ENCODE data around the gene NANOS1. TPM values are rescaled to one million over a fixed set of nuclear protein-coding genes. Genes with fewer than 3 reads are reported as not detected.

The NANOS1 gene
- total RNA-seq, 3 donors from 2014 or later (not counting 1 experiment from before 2014, with no cell fraction given): 0.09 TPM; not detected in 2

DNA sequence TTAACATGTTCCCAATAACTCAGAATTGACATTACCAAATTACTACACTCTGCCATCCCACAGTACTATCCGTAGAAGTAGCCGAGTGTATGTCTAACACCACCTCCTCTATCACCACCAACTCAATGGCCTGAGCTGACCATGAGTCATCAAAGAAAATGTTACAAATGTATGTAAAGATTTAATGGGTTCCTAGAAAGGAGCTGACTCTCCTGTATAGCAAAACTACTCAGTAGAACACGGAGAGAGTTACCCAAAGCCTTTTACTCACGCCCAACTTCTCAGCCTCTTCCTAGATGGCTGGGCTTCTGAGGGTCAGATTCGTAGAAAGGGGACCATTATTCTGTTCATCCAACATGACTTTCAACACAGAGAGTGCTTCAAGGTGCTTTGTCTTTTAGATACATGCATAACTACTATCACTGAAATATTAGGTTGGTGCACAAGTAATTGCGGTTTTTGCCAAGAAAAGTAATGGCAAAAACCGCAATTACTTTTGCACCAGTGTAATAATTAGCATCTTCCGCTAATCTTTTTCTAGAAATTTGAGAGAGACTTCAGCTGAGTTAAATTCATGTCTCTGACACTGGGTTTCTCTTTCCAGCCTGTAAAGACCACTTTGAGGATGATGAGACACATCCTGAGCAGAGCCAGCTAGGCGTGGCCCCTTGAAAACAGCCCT is 24.0 kb upstream of the NANOS1 start:
- H3K4me1 ChIP-seq (ENCODE audit: control insufficient read depth, insufficient read depth, low read length): no peaks in the 10 kb centered on the region
- intact Hi-C loops (cut with micrococcal nuclease): no loop called here
- 87% methylated on average over 8 of the region's 9 CpGs for WGBS (ENCODE audit: insufficient coverage)

GRCh38 chr10:119006451-119007210 is 22.9 kb upstream of the NANOS1 start:
- ATAC-seq: no peak
- H3K4me3 Mint-ChIP-seq: no peak overlapping the region

More for the DNA sequence above, 24.0 kb upstream of the NANOS1 start:
- Mint-ChIP-seq H3K27me3 (ENCODE audit: low read depth in 2 of 2) (peaks cover 15 to 17% of the 10 kb centered on the region in 2 donors), H3K4me3 (no peak overlapping the region), H3K27ac (no peak overlapping the region), H3K36me3 (no peaks in the 10 kb centered on the region), H3K4me1 (no peaks in the 10 kb centered on the region), H3K9me3 (no peaks in the 10 kb centered on the region)
- DNase-seq: no peak
- no peak for TF ChIP-seq CTCF (IDR thresholded peaks at IDR 0.05)
- Histone ChIP-seq H3K27me3 (ENCODE audit: control insufficient read depth, insufficient read depth, low read length) (peaks cover 2% of the 10 kb centered on the region), H3K36me3 (ENCODE audit: control insufficient read depth, insufficient read depth, low read length) (no peaks in the 10 kb centered on the region), H3K27ac (ENCODE audit: low read length) (no peak overlapping the region), H3K9me3 (ENCODE audit: control insufficient read depth, insufficient read depth, low read length) (no peaks in the 10 kb centered on the region), H3K4me3 (ENCODE audit: low read length) (no peak overlapping the region)
- ATAC-seq: no peak

GRCh38 chr10:119007211-119007574 is 22.3 kb upstream of the NANOS1 start:
- no peaks in the 10 kb centered on the region for H3K4me1 Mint-ChIP-seq
- H3K9me3 ChIP-seq (ENCODE audit: control insufficient read depth, insufficient read depth, low read length): no peaks in the 10 kb centered on the region
- DNase-seq: no peak
- H3K36me3 ChIP-seq (ENCODE audit: control insufficient read depth, insufficient read depth, low read length): no peaks in the 10 kb centered on the region
- peaks cover 2% of the 10 kb centered on the region for H3K27me3 ChIP-seq (ENCODE audit: control insufficient read depth, insufficient read depth, low read length)
- H3K27me3 Mint-ChIP-seq (ENCODE audit: low read depth in 2 of 2): peaks cover 10 to 15% of the 10 kb centered on the region in 2 donors
- no peak overlapping the region for H3K4me3 Mint-ChIP-seq
- no peak overlapping the region for H3K4me3 ChIP-seq (ENCODE audit: low read length)
- no peak for TF ChIP-seq CTCF (IDR thresholded peaks at IDR 0.05)
- no peak overlapping the region for H3K27ac Mint-ChIP-seq
- no peaks in the 10 kb centered on the region for H3K36me3 Mint-ChIP-seq
- no peaks in the 10 kb centered on the region for H3K4me1 ChIP-seq (ENCODE audit: control insufficient read depth, insufficient read depth, low read length)
- no peaks in the 10 kb centered on the region for H3K9me3 Mint-ChIP-seq
- intact Hi-C loops (cut with micrococcal nuclease): no loop called here
- WGBS (ENCODE audit: insufficient coverage): 94% methylated on average over 2 of the region's 4 CpGs
- ATAC-seq: no peak
- H3K27ac ChIP-seq (ENCODE audit: low read length): no peak overlapping the region

More at GRCh38 chr10:119006451-119007210, 22.9 kb upstream of the NANOS1 start:
- peaks cover 2% of the 10 kb centered on the region for H3K27me3 ChIP-seq (ENCODE audit: control insufficient read depth, insufficient read depth, low read length)
- no peak for TF ChIP-seq CTCF (IDR thresholded peaks at IDR 0.05)
- no peaks in the 10 kb centered on the region for H3K4me1 ChIP-seq (ENCODE audit: control insufficient read depth, insufficient read depth, low read length)
- H3K36me3 ChIP-seq (ENCODE audit: control insufficient read depth, insufficient read depth, low read length): no peaks in the 10 kb centered on the region
- Mint-ChIP-seq H3K27me3 (ENCODE audit: low read depth in 2 of 2) (peaks cover 15 to 19% of the 10 kb centered on the region in 2 donors), H3K27ac (no peak overlapping the region), H3K9me3 (no peaks in the 10 kb centered on the region), H3K36me3 (no peaks in the 10 kb centered on the region), H3K4me1 (no peaks in the 10 kb centered on the region)
- 67% methylated on average over 8 of the region's 9 CpGs for WGBS (ENCODE audit: insufficient coverage)
- no peak for DNase-seq
- no peaks in the 10 kb centered on the region for H3K9me3 ChIP-seq (ENCODE audit: control insufficient read depth, insufficient read depth, low read length)
- H3K27ac ChIP-seq (ENCODE audit: low read length): no peak overlapping the region
- no peak overlapping the region for H3K4me3 ChIP-seq (ENCODE audit: low read length)
- intact Hi-C loops (cut with micrococcal nuclease): no loop called here
